GM12891 (cell line): ENCODE measurements around the gene KIAA1958.

Experiments
- PAX5 ChIP-seq: IDR thresholded peaks from 2 replicates; pipeline ENCODE4 v1.6.1; 2011; ENCODE audit warnings: low read length, moderate library complexity, mild to moderate bottlenecking; ENCODE audit not compliant: insufficient read depth, severe bottlenecking
- POLR2A ChIP-seq: IDR thresholded peaks from 2 replicates; pipeline ENCODE4 v1.6.1; 2011; ENCODE audit warnings: low read depth, low read length, control low read depth
- TAF1 ChIP-seq: IDR thresholded peaks from 2 replicates; pipeline ENCODE4 v1.6.1; 2011; ENCODE audit warnings: low read depth, low read length, control low read depth

GRCh38 chr9:112489876-112490666 is 3.4 kb downstream of the KIAA1958 start:
- TF ChIP-seq POLR2A (no peak), PAX5 (no peak), TAF1 (no peak)
